NCI-H2029 (cell line): ENCODE results near the gene RALGPS1.

Experiments
- DNase-seq: peaks from one replicate; lab custom pipeline; 2025; lab: John Stamatoyannopoulos, UW

The RALGPS1 gene

DNA sequence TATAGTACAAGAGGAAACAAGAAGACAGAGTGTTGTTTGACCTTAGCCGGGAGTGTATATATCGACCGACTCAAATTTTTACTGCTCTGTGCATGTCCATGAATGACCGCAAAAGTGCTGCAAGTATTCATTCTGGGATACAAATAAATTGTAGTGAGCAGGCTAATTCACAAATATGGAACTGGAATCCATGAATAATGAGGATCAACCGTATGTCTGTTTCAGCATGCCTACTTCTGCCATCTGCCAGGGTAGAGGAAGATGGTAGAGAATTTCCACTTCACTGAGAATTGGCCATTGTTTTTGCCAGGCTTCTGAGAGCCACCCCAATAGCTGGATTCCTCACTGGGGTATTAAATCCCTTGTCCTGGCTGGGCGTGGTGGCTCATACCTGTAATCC is 8.5 kb upstream of the RALGPS1 start:
- DNase-seq: no peak

DNA sequence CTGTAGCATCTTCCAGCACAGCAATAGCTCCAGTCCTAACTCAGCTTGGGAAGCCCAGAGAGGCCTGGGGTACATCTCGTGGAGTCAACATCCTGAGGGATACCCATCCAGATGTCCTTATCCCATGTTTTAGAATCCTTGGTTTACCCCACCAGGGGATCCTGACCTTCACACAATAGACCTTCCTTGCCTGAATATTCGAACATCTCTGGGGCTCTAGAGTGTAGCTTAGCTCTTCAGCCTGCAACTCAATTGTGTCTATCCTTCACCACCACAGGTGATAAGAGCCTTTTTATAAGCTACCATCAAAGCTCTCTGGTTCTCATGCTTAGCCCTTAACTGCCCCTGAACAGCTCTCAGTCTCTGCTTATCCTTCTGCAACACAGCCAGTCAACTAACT is 7.5 kb upstream of the RALGPS1 start:
- DNase-seq: no peak

DNA sequence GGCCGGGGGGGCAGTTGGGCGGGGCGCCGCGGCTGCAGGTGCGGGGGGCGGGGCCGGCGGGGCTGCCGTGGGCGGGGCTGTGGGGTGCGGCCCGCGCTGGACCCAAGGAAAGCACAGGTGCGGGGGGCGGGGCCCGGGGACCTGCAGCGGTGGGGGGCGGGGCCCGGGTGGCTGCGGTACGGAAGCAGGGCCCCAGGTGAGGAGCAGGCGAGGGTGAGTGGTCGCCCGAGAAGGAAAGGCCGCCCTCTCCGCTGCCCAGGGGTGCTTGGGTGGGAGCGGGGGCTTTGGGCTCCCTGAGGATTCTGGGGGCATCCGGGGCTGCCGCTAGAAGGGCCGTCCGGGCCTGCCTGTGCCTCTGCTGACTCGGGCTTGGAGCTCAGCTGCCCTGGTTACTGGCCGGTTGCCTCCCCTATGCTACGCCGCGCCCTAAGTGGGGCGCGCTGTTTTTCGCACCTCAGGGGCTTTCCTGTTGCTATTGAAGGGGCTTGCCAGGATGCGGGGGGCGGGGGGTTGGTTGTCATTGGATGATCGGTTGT is 767 bp downstream of the RALGPS1 start:
- peak; percentile 79 for DNase-seq

DNA sequence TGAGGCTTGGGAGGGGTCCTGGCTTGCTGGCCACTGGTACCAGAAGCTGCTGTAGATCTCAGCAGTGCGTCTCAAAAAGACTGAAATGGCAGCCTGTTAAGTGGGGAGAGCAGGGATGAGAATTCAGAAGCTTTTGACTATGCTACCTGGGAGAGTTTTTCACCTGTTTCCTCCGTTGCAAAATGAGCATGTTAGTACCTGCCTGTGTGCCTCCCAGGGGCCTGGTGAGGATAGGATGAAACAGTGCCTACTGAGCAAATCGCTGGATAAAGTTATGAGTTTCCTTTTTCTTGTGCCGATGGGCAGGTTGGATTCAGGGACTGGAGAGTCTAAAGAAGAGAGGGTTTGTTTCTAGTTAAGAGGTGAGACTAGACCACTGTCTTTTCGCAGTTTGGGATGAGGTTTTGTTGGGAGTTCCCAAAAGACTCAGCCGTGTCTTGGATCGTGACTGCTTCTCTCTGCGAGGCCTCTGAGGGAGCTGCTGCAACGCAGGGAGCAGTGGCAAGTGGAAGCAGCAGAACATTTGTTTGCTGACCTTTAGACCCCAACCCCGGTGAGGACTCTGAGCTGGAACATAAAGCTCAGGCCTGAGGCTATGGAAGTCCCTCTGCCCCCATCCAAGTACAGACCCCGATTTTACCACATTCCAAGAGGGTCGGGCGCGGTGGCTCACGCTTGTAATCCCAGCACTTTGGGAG is 1.4 kb downstream of the RALGPS1 start:
- no peak for DNase-seq

DNA sequence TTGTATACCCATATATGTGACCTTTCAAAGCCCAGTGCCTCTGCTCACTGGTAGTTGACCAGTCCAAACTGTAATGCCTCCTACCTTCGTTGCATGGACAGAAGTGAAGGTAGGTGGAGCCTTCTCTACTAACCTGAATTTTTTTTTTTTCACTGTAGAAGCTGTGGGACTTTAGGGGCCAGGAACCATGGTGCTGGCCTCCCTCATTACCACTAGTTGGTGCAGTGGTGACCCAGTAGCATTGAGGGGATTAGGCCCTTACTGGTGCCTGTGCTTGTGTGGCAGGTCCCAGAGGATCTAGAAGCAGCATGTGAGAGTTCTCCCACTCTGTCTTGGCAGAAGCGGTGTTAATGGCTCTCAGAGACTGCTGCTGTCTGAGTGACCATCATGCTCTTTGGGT is 2.3 kb downstream of the RALGPS1 start:
- DNase-seq: no peak

DNA sequence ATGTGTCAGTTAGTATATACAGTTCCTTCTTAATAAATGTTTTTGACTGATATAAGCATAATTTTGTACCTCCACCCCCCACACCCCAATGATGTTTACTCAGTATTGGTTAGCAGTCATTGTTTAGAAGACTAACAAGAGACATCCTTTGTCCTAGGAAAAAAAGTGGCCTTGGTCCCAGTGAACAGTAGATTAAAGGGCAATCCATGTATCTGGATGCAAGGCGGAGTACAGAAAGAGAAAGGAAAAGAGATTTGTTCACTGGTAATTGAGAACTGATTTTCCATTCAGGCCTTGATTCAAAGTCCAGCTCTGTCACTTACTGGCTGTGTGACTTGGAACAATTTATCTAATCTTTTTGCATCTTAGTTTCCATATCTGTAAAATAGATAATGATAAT is 4.6 kb downstream of the RALGPS1 start:
- peak; percentile 14 for DNase-seq

DNA sequence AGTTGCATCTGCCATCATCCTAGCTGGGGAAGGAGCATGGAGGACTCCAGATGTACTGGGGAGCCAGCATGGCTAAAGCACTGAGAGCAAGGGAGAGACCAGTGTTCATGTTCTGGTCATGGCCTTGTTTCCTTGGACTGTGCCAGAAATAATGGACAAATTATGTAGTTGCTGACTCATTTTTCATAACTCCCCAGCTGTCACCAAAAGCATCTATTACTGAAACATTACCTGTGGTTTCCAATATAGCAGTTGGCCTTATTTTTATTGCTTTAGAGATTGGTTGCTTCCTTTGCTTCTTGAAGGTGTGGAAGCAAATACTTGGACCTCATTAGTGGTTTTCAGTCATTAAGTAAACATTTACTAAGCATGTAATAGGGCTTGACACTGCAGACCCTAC is 11.3 kb downstream of the RALGPS1 start:
- DNase-seq: peak; percentile 10

DNA sequence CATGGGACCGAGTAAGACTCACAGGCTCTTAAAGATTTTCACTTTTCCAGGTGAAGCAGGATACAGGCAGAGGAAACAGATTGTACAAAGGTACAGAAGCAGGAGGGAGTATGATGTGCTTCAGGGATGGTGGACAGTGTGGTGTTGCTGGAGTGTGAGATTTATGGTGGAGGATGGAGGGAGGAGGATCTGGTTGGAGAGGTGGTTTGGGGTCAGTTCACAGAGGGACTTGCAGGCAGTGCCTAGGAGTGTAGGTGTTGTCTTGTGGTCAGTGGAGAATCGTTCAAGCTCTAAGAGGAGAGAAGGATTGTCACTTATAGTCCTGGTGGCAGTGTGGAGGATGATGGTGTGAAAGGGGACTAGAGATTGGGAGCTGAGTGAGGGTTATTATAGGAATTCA is 11.8 kb downstream of the RALGPS1 start:
- DNase-seq: no peak

DNA sequence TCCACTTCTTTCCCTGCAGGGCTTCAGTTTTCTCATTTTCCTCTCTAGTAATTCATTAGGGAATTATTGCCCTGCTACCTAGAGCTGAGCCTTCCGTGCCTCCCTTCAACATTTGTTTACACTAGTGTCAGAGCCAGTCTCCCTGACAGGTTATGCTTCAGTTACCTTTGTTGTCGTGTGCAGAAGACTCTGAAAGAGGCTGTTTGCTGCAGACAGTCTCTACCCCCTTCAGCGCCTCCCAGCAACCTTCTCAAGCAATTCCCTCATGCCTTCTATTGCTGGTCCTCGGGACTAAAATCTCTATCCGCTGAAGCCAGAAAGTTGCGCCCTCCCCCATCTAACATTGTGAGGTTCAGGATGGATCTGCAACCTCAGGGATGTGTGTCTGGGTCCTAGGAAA is 12.8 kb downstream of the RALGPS1 start:
- peak; percentile 61 for DNase-seq

DNA sequence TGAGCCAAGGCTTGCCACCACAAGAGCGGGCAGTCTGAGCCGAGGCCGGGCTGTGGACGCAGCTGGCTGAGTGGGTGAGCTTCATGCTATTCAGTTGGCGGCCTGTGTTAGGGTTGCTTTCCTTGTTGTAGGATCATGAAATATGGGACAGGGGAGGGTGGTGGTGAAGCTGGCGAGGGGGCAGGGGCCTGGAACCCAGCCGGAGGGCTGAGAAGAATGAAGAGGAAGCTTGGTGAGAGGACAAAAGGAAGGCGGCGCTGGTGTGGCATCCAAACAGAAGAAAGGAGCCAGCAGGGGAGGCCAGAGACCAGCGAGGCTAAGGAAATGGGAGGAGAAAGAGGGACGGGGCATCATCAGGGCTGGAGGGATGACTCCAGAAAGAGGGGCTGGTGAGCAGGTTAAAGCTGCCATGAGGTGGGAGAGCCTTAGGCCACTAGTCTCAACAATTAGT is 18.3 kb downstream of the RALGPS1 start:
- no peak for DNase-seq

DNA sequence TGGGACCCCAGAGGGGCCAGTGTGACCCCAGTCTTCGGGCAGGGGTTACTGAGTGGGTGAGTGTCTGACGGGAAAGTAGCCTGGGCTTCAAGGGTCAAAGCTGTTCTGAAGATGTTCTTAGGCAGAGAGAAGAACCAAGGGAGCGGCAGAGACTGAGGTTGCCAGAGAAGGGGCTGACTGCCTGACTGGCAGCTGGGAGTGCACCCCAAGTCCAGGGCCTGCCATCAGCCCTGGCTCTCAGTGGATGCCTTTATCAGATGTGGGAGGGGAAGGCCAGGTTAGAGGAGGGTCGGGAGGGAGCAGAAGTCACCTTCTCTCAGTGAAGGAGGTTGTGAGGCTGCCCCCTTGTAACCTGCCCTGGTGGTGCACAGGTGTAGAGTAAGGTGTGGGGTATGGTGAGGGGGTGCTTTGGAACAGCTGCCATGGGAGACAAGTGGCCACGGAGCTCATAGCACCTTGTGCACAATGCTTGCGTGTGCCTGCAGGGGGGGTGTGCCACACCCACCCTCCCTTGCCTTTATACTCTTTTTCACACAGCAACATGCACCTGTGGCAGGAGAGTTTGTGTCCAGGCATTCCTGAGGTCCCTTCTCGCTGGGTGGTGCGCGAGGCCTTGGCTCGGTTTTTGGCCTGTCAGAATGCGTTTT is 18.9 kb downstream of the RALGPS1 start:
- no peak for DNase-seq

DNA sequence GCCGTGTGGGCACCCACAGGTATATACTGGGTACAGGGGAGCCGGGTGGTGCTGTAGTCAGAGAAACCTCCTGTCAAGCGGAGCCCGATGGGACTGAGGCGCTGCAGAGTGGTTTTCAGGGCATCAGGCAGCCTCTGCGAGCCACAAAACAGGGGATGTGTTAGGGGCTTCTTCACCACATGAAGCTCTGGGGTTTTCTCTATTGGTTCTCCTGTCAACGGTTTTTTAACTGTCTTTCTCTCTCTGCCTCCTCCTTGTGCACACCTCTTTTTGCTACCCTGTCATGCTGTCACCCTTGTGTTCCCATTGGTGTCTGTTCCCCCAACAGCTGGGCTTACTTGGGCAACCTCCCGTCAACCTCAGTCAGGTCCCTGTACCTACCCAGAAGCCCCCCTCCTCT is 19.9 kb downstream of the RALGPS1 start:
- DNase-seq: no peak

DNA sequence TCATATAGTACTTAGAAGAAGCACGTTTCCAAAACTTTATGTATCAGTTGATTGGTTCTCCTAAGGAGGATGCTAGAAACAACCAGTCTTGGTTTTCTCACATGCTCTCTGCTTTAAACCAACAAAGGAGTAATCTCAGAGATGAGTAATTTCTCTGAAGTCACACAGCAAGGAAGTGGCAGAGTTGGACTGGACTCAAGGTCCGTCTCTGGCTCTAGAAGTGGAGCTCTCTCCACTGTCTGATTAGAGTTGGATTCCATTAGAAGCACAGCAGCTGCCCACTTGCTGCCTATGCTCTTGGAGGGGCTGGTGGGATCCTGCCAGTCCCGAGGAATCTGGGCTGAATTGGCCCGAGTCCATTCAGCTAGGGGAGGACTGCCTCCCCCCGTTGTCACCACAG is 21.0 kb downstream of the RALGPS1 start:
- DNase-seq: no peak

DNA sequence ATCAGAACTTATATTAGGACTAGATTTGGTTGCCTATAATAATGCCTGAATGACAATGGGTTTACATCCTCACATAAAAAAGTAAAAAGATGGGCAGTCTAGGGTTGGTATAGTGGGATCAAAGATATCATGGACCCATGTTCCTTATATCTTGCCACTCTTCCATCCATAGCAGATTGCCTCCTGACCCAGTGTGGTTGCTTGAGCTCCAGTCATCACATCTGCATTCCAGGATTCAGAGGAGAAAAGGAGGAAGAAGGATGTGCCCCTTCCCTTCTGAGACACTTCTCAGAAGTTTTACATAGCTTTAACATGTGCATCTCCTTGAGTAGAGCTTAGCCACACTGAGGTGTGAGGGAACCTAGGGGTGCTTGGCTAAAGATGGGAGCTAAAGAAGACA is 22.9 kb downstream of the RALGPS1 start:
- no peak for DNase-seq

DNA sequence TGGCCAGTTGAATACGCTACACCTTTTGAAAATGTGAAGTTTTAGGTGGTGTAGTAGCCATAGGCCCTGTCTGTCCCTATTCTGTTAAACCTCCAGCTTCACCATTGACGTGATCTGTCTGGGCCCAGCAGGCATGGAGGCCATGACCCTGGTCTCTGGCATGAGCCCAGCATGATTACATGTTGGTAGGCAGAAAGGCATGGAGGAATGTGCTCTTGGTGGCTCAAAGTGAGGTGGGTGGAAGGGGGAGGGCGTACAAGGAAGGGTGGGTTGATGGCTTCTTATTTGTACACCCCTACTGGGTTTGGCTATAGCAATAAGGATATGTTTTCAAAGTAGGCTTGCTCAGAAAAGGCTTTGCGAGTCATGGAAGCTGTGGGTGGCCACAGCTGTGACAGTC is 23.7 kb downstream of the RALGPS1 start:
- no peak for DNase-seq

DNA sequence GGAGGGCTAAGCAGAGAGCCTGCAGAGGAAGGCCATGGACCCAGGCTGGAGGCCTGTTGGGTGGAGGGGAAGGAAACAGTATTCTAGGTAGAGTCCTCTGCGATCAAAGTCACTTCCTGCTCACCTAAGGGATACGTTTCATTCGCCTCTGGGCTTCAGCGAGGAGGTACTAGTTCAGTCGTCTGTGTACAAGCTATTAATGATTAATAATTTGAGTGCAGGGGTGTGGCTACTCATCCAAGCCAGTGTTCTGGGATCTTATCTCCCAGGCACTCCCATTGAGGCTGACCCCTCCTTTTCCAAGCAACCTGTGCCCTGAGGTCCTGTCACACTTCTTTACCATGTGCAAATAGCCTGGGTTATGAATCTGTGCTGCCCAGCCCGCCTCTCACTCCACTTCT is 25.2 kb downstream of the RALGPS1 start:
- DNase-seq: no peak

DNA sequence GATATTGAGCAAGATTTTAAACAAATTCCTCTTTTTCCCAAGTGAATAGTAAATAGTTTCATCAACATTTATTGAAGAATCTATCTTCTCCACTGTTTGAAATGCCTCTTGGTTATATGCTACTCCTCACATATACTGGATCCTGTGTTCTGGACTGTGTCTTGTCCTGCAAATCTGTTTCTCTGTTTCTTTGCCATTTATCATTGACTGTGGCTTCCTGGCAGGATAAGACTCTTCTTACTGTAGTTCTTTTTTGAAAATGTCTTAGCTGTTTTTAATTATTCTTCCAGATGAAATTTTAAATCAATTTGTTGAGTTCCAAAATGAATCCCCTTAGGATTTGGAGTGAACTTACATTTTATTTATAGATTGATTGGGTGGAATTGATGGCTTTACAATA is 27.8 kb downstream of the RALGPS1 start:
- DNase-seq: no peak

DNA sequence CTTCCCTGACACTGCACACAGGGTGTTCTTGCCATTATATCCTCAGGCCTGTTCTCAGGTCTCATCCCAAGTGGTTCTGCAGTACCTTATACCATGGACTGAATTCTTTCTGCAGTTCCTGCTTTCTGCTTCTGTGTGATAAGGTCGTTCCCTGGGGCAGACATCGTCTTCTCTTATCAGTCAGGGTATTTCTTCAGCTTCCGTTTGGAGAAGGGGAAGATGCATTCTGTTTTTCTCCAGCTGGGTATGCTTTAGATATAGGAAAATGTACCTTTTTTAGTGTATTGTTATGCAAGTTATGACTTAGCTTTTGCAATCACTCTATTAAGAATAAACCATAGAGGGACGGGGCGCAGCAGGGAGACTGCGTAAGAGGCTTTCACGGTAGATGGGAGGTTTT is 31.1 kb downstream of the RALGPS1 start:
- no peak for DNase-seq

DNA sequence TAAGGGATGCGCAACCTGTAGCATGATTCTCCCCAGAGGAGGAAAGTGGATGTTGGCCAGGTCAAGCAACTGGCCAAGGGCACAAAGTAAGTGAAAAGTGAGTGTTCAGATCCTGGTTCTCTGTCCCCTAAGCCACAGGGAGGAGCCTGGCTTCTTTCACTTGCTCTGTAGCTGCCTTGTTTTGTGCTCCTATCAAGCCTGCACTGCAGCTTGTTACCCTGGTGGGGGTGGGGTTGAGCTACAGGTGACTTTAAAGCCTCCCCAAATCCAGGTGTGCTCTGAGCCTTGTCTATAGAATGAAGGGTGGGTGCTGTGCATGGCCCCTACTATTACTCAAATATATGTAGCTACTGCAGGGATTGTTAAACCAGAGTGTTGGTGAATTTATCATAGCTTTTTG is 32.9 kb downstream of the RALGPS1 start:
- no peak for DNase-seq

DNA sequence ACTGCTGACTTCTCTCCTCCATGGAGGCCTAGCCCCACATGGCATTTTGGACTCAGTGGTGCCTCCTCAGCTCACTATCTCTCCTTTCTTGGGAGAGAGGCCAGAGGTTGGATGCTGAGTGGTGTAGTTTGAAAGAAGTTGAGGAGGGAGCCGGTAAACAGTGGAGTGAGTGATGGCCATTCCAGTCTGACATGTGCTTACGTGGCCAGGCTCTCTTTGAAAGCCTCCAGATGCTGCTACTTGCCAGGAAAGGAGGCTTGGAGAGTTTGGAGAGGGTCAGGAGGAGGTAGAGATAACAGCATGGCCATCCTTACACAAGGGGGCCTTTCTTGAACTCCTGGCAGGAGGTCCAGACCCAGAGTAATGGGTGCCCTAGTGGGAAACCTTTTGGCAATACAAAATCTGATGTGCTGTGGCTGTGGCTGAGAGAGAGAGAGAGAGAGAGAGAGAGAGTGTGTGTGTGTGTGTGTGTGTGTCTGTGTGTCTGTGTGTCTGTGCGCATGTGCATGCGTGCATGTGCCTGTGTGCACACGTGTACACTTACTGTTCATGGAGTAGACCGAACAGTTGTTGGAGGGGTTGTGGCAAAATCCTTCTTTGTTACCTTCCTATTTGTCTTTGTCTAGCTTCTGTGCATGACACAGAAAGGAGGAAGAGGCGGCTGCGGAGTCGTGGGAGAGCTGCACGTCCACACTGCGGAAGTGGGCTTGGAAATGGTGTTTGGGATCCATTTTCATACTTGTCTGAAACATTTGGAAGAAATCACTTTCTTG is 37.8 kb downstream of the RALGPS1 start:
- no peak for DNase-seq

DNA sequence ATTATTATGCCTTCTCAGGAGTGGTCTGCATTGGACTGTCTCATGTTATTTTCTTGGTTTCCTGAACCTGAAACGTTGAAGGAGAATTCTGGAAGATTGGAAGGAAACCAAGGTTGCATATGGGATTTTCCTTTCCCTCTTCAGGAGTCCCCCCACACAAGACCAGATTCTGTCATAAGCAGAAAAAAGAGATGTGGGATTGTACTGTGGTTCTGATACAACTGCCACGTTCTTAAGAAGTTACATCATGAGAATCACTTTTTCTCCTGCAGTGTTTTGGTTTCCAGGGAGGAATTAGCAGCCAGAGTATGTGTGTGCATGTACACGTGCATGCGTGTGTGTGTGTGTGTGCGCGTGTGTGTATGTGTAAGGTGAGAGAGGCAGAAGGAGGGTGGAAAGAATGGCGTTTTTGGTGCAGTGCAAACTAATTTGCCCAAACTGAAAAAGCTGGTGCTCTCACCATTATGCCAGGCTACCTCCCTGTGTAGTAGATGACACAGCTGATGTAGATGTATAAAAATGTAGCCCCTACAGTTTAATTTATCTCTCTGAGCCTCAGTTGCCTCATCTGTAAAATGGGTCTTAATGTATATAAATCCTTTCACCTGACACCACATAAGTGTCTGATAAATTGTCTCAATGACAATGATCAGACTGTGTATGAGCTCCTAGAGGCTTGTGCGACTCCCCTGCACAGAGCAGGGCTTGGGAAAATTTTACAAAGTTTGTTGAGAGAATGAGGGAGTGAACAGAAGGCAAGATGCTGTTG is 38.6 kb downstream of the RALGPS1 start:
- no peak for DNase-seq

DNA sequence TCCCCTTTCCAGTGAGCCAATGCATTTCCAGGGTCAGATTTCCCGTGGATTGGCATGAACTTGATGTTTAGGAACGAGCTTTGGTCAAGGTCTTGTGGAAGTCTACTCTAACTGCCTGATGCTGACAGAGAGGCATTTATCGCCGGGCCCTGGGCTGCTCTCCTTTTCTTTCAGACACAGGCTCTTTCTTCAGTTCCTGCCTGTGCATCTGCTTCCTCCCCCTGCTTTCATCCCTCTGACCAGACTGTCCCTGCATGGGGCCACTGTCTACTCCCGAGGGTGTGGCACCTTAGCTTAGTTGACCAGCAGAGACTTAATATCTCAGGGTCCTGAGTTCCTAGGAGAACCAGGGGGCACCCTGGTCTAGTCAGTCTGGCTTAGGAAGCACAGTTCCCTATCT is 41.2 kb downstream of the RALGPS1 start:
- DNase-seq: no peak
